AG04449 (cell line): ENCODE results near the gene TMEM238.

Experiments
- CTCF ChIA-PET: fragments of 350-600 bp; formaldehyde crosslinking; extraction: SDS; loops from one replicate; lab custom pipeline; 2021; ENCODE audit warnings: antibody characterized with exemption; lab: Yijun Ruan, JAX
- POLR2A ChIA-PET: fragments of 400-600, 350-600 bp; formaldehyde crosslinking; extraction: SDS; loops from one replicate; lab custom pipeline; 2020; ENCODE audit warnings: antibody characterized with exemption, inconsistent platforms; lab: Yijun Ruan, JAX
- DNase-seq: peaks from one replicate; pipeline ENCODE4 v3.0.0-alpha.2; 2010; ENCODE audit warnings: low read depth, low spot score
- H3K4me3 ChIP-seq: 2 replicates; pipeline ENCODE4 v1.5.1; 2011; ENCODE audit warnings: low read depth, mild to moderate bottlenecking, control low read depth, low read length
- CTCF ChIP-seq: IDR thresholded peaks from one replicate; pipeline ENCODE4 v1.5.1; 2011; ENCODE audit warnings: mild to moderate bottlenecking, moderate library complexity, low read length, control low read depth, inconsistent platforms; ENCODE audit not compliant: insufficient read depth; ENCODE audit errors: missing control alignments

Gene TMEM238

GRCh38 chr19:55345818-55346724 lies 38.0 kb downstream of the TMEM238 start:
- no peak overlapping the region for H3K4me3 ChIP-seq
- DNase-seq, result no peak
- POLR2A ChIA-PET, result no interaction called here
- CTCF ChIA-PET, result interaction anchor here (1.4 kb wide), 1 partner anchor 29 kb away, joined by 3 read pairs; no protein-coding TSS in a partner anchor
- TF ChIP-seq CTCF, result no peak

GRCh38 chr19:55345101-55345817 lies 38.8 kb downstream of the TMEM238 start:
- no peak for TF ChIP-seq CTCF
- ChIA-PET POLR2A (interaction anchor here (0.8 kb wide), 1 partner anchor 9 kb away, joined by 3 read pairs; no protein-coding TSS in a partner anchor), CTCF (interaction anchor here (1.4 kb wide), 1 partner anchor 30 kb away, joined by 3 read pairs; no protein-coding TSS in a partner anchor)
- H3K4me3 ChIP-seq, result no peak overlapping the region
- DNase-seq, result no peak

GRCh38 chr19:55344444-55344843 lies 39.6 kb downstream of the TMEM238 start:
- ChIA-PET POLR2A (interaction anchor here (0.8 kb wide), 1 partner anchor 9 kb away, joined by 3 read pairs; no protein-coding TSS in a partner anchor), CTCF (no interaction called here)
- H3K4me3 ChIP-seq, result no peak overlapping the region
- no peak for TF ChIP-seq CTCF
- DNase-seq, result no peak

- CTCF ChIA-PET, result no interaction called here
- peak overlapping the region; percentile 74; the same call in 1 of the 2 replicates for H3K4me3 ChIP-seq
- no peak for TF ChIP-seq CTCF
- no peak for DNase-seq
- POLR2A ChIA-PET, result no interaction called here
Measured at GRCh38 chr19:55341595-55342531, 42.2 kb downstream of the TMEM238 start.

- no peak for TF ChIP-seq CTCF
- no peak for DNase-seq
- peak overlapping the region; percentile 74 for H3K4me3 ChIP-seq
- CTCF ChIA-PET, result no interaction called here
- POLR2A ChIA-PET, result no interaction called here
Measured at GRCh38 chr19:55341171-55341588, 42.9 kb downstream of the TMEM238 start.
